GM23338 (cell line): ENCODE measurements around the gene FOXM1. TPM values are rescaled to one million over a fixed set of nuclear protein-coding genes. Genes with fewer than 3 reads are reported as not detected.

Source experiments
- ATAC-seq: fragments of 200-7000 bp; cut with Tn5 transposase; 3 replicates; pipeline ENCODE4 v1.9.1; 2020
- DNase-seq: peaks from one replicate; pipeline ENCODE4 v3.0.0-alpha.2; 2015; ENCODE audit warnings: low spot score
- H2AFZ ChIP-seq: fragments of 200-600 bp; sonication (generic); 2 replicates; pipeline ENCODE4 v1.8.0; 2016; ENCODE audit warnings: antibody characterized with exemption, mild to moderate bottlenecking, moderate library complexity
- H3F3A ChIP-seq: fragments of 200-600 bp; sonication (generic); replicated peaks from 2 replicates; pipeline ENCODE4 v1.8.0; 2017; ENCODE audit warnings: antibody characterized with exemption, mixed run types, low read depth
- H3K27ac ChIP-seq: fragments of 200-600 bp; sonication (generic); 2 replicates; pipeline ENCODE4 v1.6.1; 2016; ENCODE audit warnings: low read depth
- H3K27me3 ChIP-seq: fragments of 200-600 bp; sonication (generic); 2 replicates; pipeline ENCODE4 v1.8.0; 2016; ENCODE audit warnings: mild to moderate bottlenecking, mixed run types, moderate library complexity; ENCODE audit not compliant: insufficient read depth
- H3K36me3 ChIP-seq: fragments of 200-600 bp; sonication (generic); 2 replicates; pipeline ENCODE4 v1.8.0; 2016; ENCODE audit warnings: mild to moderate bottlenecking; ENCODE audit not compliant: insufficient read depth
- H3K4me1 ChIP-seq: fragments of 200-600 bp; sonication (generic); 2 replicates; pipeline ENCODE4 v1.8.0; 2016; ENCODE audit warnings: mild to moderate bottlenecking, moderate library complexity; ENCODE audit not compliant: insufficient read depth
- H3K4me2 ChIP-seq: fragments of 200-600 bp; sonication (generic); 2 replicates; pipeline ENCODE4 v1.7.1; 2017; ENCODE audit warnings: mixed run types
- H3K4me3 ChIP-seq: fragments of 200-600 bp; sonication (generic); 2 replicates; pipeline ENCODE4 v1.6.1; 2016; ENCODE audit warnings: mixed run types
- H3K79me2 ChIP-seq: fragments of 200-600 bp; sonication (generic); replicated peaks from 2 replicates; pipeline ENCODE4 v1.8.0; 2017; ENCODE audit warnings: mild to moderate bottlenecking; ENCODE audit not compliant: insufficient read depth
- H3K9me2 ChIP-seq: fragments of 200-600 bp; sonication (generic); 2 replicates; pipeline ENCODE4 v1.8.0; 2017; ENCODE audit not compliant: insufficient read depth
- H4K20me1 ChIP-seq: fragments of 200-600 bp; sonication (generic); replicated peaks from 2 replicates; pipeline ENCODE4 v1.8.0; 2017; ENCODE audit warnings: mild to moderate bottlenecking; ENCODE audit not compliant: insufficient read depth
- H3K27ac Mint-ChIP-seq: 2 replicates; pipeline ENCODE4 v1.8.0; 2020; ENCODE audit warnings: inconsistent platforms, mild to moderate bottlenecking, moderate library complexity, mixed read lengths
- H3K27me3 Mint-ChIP-seq: 3 replicates; pipeline ENCODE4 v1.8.0; 2022; ENCODE audit warnings: low read depth, mild to moderate bottlenecking, moderate library complexity, mixed read lengths, inconsistent platforms; ENCODE audit not compliant: insufficient read depth, poor library complexity
- H3K36me3 Mint-ChIP-seq: 3 replicates; pipeline ENCODE4 v1.8.0; 2021; ENCODE audit warnings: low read depth, mild to moderate bottlenecking, inconsistent platforms, moderate library complexity, mixed read lengths
- H3K4me1 Mint-ChIP-seq: 3 replicates; pipeline ENCODE4 v1.8.0; 2020; ENCODE audit warnings: mild to moderate bottlenecking, inconsistent platforms, mixed read lengths
- H3K4me3 Mint-ChIP-seq: 3 replicates; pipeline ENCODE4 v1.8.0; 2021; ENCODE audit warnings: moderate library complexity, mild to moderate bottlenecking, inconsistent platforms, mixed read lengths
- H3K9me3 Mint-ChIP-seq: 3 replicates; pipeline ENCODE4 v1.8.0; 2020; ENCODE audit warnings: moderate library complexity, mild to moderate bottlenecking, inconsistent platforms, mixed read lengths
- CREB1 ChIP-seq: fragments of 250-450 bp; sonication (Bioruptor Pico); IDR thresholded peaks from 2 replicates; pipeline ENCODE4 v1.5.0; 2020; ENCODE audit warnings: low read depth, mild to moderate bottlenecking, moderate library complexity
- NANOG ChIP-seq: IDR thresholded peaks from 2 replicates; pipeline ENCODE4 v1.6.1; 2016; ENCODE audit warnings: antibody characterized with exemption, borderline replicate concordance
- REST ChIP-seq: IDR thresholded peaks from one replicate; pipeline ENCODE4 v1.6.1; 2018; ENCODE audit warnings: antibody characterized with exemption; ENCODE audit not compliant: unreplicated experiment
- ZNF114 ChIP-seq: fragments of 250-450 bp; sonication (Bioruptor Pico); IDR thresholded peaks from 2 replicates; pipeline ENCODE4 v1.5.0; 2020; ENCODE audit warnings: mild to moderate bottlenecking, moderate library complexity
- ZNF331 ChIP-seq: fragments of 250-450 bp; sonication (Bioruptor Pico); IDR thresholded peaks from 2 replicates; pipeline ENCODE4 v1.5.0; 2020; ENCODE audit warnings: low read depth, mild to moderate bottlenecking, moderate library complexity
- ZNF462 ChIP-seq: fragments of 250-450 bp; sonication (Bioruptor Pico); IDR thresholded peaks from 2 replicates; pipeline ENCODE4 v1.5.0; 2020; ENCODE audit warnings: mild to moderate bottlenecking, moderate library complexity
- polyA plus RNA-seq: library from polyadenylated mRNA; unstranded; fragments of >200 nt; fragmentation: Nextera tagmentation; extraction: Ambion mirVana; gene quantifications from 2 replicates; pipeline ENCODE4 v1.2.1, GENCODE V29; 2016
- total RNA-seq: library from RNA; depleted of rRNA; stranded (reverse); fragments of >200 nt; shearing (Covaris generic); gene quantifications from 2 replicates; pipeline ENCODE4 v1.2.3, GENCODE V29; 2014
- TF ChIP-seq, protein P1 (sequence below): IDR thresholded peaks from 2 replicates; pipeline ENCODE4 v1.6.1; 2016; ENCODE audit warnings: antibody characterized with exemption
- TF ChIP-seq, protein P2 (sequence below), 2 experiments: fragments of 200-600 bp in 1 of 2; sonication (generic) in 1 of 2; conservative IDR thresholded peaks; 2 replicates each; pipeline versions ENCODE4 v1.5.1 to v1.6.1; 2016 to 2017; ENCODE audit warnings: antibody characterized with exemption in 2 of 2, low read depth in 2 of 2, mild to moderate bottlenecking in 2 of 2, moderate library complexity in 1 of 2

Gene FOXM1
- total and polyA plus RNA-seq, 2 experiments from 2014 or later = 31.0 to 98.1 TPM

GRCh38 chr12:2902272-2902880, 25.4 kb upstream of the FOXM1 start (continued):
- TF ChIP-seq REST = no peak

DNA sequence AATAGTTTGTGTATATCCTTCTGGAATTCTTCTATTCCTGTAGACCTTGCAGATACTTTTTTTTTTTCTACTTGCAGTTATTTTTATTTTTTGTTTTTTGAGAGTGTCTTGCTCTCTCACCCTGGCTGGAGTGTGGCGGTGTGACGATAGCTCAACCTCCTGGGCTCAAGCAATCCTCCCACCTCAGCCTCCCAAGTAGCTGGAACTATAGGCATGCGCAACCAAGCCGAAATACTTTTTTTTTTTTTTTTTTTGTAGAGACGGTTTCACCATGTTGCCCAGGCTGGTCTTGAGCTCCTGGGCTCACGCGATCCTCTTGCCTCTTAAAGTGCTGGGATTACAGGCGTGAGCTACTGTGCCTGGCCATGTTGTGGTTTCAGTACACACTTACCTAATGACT, 23.7 kb upstream of the FOXM1 start:
- Histone ChIP-seq H4K20me1 (no peaks in the 10 kb centered on the region; the same call in 1 of the 2 replicates), H3K27ac (peak overlapping the region; percentile 41), H3K79me2 (peaks cover 29% of the 10 kb centered on the region), H3K4me1 (no peaks in the 10 kb centered on the region), H3K4me3 (no peak overlapping the region), H3F3A (no peaks in the 10 kb centered on the region; the same call in 1 of the 2 replicates), H3K4me2 (0 out of 2 replicates have a peak overlapping the region, but pooled peaks have one; percentile 12), H3K27me3 (no peaks in the 10 kb centered on the region), H2AFZ (no peak overlapping the region), H3K9me2 (no peaks in the 10 kb centered on the region), H3K36me3 (no peaks in the 10 kb centered on the region)
- H3K36me3 Mint-ChIP-seq = no peaks in the 10 kb centered on the region
- ATAC-seq (peak; percentile 48), DNase-seq (no peak)
- no peaks in the 10 kb centered on the region; the same call in 2 of the 3 replicates for H3K4me1 Mint-ChIP-seq
- peaks cover 2% of the 10 kb centered on the region for H3K27me3 Mint-ChIP-seq
- peak overlapping the region; percentile 70 for H3K27ac Mint-ChIP-seq
- H3K9me3 Mint-ChIP-seq = no peaks in the 10 kb centered on the region
- H3K4me3 Mint-ChIP-seq = no peak overlapping the region
- TF ChIP-seq CREB1 (CRISPR knock-in tag) (no peak), ZNF331 (CRISPR knock-in tag) (no peak), NANOG (no peak), ZNF462 (CRISPR knock-in tag) (no peak), ZNF114 (CRISPR knock-in tag) (no peak)
- TF ChIP-seq, protein P1, sequence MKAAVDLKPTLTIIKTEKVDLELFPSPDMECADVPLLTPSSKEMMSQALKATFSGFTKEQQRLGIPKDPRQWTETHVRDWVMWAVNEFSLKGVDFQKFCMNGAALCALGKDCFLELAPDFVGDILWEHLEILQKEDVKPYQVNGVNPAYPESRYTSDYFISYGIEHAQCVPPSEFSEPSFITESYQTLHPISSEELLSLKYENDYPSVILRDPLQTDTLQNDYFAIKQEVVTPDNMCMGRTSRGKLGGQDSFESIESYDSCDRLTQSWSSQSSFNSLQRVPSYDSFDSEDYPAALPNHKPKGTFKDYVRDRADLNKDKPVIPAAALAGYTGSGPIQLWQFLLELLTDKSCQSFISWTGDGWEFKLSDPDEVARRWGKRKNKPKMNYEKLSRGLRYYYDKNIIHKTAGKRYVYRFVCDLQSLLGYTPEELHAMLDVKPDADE = no peak
- TF ChIP-seq, protein P2, sequence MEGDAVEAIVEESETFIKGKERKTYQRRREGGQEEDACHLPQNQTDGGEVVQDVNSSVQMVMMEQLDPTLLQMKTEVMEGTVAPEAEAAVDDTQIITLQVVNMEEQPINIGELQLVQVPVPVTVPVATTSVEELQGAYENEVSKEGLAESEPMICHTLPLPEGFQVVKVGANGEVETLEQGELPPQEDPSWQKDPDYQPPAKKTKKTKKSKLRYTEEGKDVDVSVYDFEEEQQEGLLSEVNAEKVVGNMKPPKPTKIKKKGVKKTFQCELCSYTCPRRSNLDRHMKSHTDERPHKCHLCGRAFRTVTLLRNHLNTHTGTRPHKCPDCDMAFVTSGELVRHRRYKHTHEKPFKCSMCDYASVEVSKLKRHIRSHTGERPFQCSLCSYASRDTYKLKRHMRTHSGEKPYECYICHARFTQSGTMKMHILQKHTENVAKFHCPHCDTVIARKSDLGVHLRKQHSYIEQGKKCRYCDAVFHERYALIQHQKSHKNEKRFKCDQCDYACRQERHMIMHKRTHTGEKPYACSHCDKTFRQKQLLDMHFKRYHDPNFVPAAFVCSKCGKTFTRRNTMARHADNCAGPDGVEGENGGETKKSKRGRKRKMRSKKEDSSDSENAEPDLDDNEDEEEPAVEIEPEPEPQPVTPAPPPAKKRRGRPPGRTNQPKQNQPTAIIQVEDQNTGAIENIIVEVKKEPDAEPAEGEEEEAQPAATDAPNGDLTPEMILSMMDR (conservative IDR thresholded peaks at IDR 0.05; ENCODE audit: low read depth in 2 of 2) = no peak
